Femur (tissue), 1 donor: ENCODE data around the gene IFI35.
"Not testable (repeated sequence)": the region's sequence is repeated elsewhere in the genome, so short reads cannot be mapped to it uniquely, and the experiment has no call there.

Source experiments
- DNase-seq: peaks from one replicate; pipeline ENCODE4 v3.0.0-alpha.2; 2017

Gene IFI35

GRCh38 chr17:43006639-43007551 is at the start of gene IFI35:
TSS of gene IFI35 (plus strand) at chr17:43006784. CDS start at chr17:43006948, 164 bp downstream.
- DNase-seq, result peak; percentile 91

- DNase-seq, result peak; percentile 95
Observed at GRCh38 chr17:42964161-42964932, 42.2 kb upstream of the IFI35 start, which contains the start of gene AARSD1. TSS of gene AARSD1 (minus strand) at chr17:42964454. CDS start at chr17:42964440, 14 bp downstream.

GRCh38 chr17:42967925-42968324 is 38.7 kb upstream of the IFI35 start:
- DNase-seq, result no peak

GRCh38 chr17:42969001-42969581 is 37.5 kb upstream of the IFI35 start:
- DNase-seq, result no peak

- DNase-seq, result no peak
Observed at GRCh38 chr17:42971589-42971988, 35.0 kb upstream of the IFI35 start.

GRCh38 chr17:42973323-42973722 is 33.3 kb upstream of the IFI35 start:
- not testable (repeated sequence) for DNase-seq

- no peak for DNase-seq
Observed at GRCh38 chr17:42975265-42975664, 31.3 kb upstream of the IFI35 start.

- not testable (repeated sequence) for DNase-seq
Observed at GRCh38 chr17:42975701-42976100, 30.9 kb upstream of the IFI35 start.

- DNase-seq, result peak; percentile 77
Observed at GRCh38 chr17:42979511-42980273, 26.9 kb upstream of the IFI35 start, which contains the start of gene PTGES3L. TSS of gene PTGES3L (minus strand) at chr17:42980080. CDS start at chr17:42980053, 27 bp downstream.

GRCh38 chr17:42980274-42980765 is 26.3 kb upstream of the IFI35 start, which contains the start of gene RUNDC1:
TSS of gene RUNDC1 (plus strand) at chr17:42980565. CDS start at chr17:42980577, 12 bp downstream.
- DNase-seq, result peak; percentile 93

GRCh38 chr17:42980766-42981397 is 25.7 kb upstream of the IFI35 start:
- DNase-seq, result peak; percentile 42

GRCh38 chr17:42982266-42982665 is 24.3 kb upstream of the IFI35 start:
- DNase-seq, result no peak

- no peak for DNase-seq
Observed at GRCh38 chr17:42985225-42985624, 21.4 kb upstream of the IFI35 start.

GRCh38 chr17:42989141-42989540 is 17.4 kb upstream of the IFI35 start:
- no peak for DNase-seq

GRCh38 chr17:42989726-42990652 is 16.6 kb upstream of the IFI35 start:
- no peak for DNase-seq

GRCh38 chr17:42991471-42991870 is 15.1 kb upstream of the IFI35 start:
- no peak for DNase-seq

GRCh38 chr17:42992872-42993271 is 13.7 kb upstream of the IFI35 start:
- DNase-seq, result no peak

- not testable (repeated sequence) for DNase-seq
Observed at GRCh38 chr17:42993913-42994312, 12.7 kb upstream of the IFI35 start.

- no peak for DNase-seq
Observed at GRCh38 chr17:42997390-42997983, 9.1 kb upstream of the IFI35 start.
